AG10803 (cell line): ENCODE results near the gene SLC25A47.

ENCODE experiments used
- DNase-seq: peaks from one replicate; pipeline ENCODE4 v3.0.0; 2010; ENCODE audit warnings: low read depth
- H3K4me3 ChIP-seq: 2 replicates; pipeline ENCODE4 v1.5.1; 2011; ENCODE audit warnings: mild to moderate bottlenecking, low read length, control low read depth
- CTCF ChIP-seq: conservative IDR thresholded peaks from 2 replicates; pipeline ENCODE4 v1.5.1; 2011; ENCODE audit warnings: mild to moderate bottlenecking, low read length, control low read depth, inconsistent platforms

Gene SLC25A47

GRCh38 chr14:100303179-100303578 lies 20.0 kb upstream of the SLC25A47 start:
- no peak for DNase-seq
- TF ChIP-seq CTCF, result peak; percentile 62
- H3K4me3 ChIP-seq, result no peak overlapping the region

- DNase-seq, result no peak
- H3K4me3 ChIP-seq, result no peak overlapping the region
- no peak for TF ChIP-seq CTCF
These were observed 19.2 kb upstream of the SLC25A47 start for GRCh38 chr14:100303925-100304324.

GRCh38 chr14:100304825-100305323 lies 18.3 kb upstream of the SLC25A47 start:
- DNase-seq, result no peak
- peak overlapping the region; percentile 61 for H3K4me3 ChIP-seq
- TF ChIP-seq CTCF, result no peak

- no peak for DNase-seq
- no peak for TF ChIP-seq CTCF
- peak overlapping the region; percentile 61 for H3K4me3 ChIP-seq
These were observed 17.6 kb upstream of the SLC25A47 start for GRCh38 chr14:100305324-100306100.

GRCh38 chr14:100306101-100306997 lies 16.8 kb upstream of the SLC25A47 start, which contains the start of gene SLC25A29:
TSS of gene SLC25A29 (minus strand) at chr14:100306444. CDS start at chr14:100306232, 212 bp downstream.
- DNase-seq, result peak; percentile 78
- no peak for TF ChIP-seq CTCF
- H3K4me3 ChIP-seq, result peak within 1 kb of the TSS; percentile 75

- peak overlapping the region; percentile 75 for H3K4me3 ChIP-seq
- no peak for TF ChIP-seq CTCF
- no peak for DNase-seq
These were observed 16.0 kb upstream of the SLC25A47 start for GRCh38 chr14:100306998-100307765.
